ENCODE measurements around the gene TRIM41.

TRIM41 gene

DNA sequence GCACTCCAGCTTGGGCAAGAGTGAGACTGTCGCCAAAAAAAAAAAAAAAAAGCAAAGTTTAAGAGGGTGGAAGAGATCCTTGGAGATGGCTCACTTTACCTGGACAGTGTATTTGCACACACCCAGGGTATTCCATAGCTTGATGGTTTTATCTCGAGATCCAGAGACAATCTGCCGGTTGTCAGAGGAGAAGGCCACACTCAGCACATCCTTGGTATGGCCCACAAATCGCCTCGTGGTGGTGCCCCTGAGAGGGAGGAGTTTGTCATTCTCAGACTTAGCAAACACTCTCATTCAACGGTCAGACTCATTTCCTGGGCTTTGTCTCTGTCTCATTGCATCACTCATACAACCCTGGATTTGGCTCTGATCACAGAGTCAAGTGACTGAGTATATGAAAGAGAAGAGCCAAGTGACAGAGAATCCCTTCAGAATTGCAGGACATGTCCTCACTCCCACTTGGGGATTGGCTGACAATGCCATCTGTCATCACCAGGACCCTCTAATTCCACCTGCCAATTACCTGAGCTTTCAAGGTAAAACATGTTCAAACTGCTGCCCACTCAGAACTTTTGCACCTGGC lies 18.4 kb downstream of the TRIM41 start:
- Histone ChIP-seq H3K27me3 (ENCODE audit: control insufficient read depth, insufficient read depth, low read length, poor library complexity, severe bottlenecking) (no peaks in the 10 kb centered on the region), H3K27ac (ENCODE audit: insufficient read depth, low read depth, low read length, poor library complexity, severe bottlenecking) (no peak overlapping the region), H3K9me3 (ENCODE audit: control insufficient read depth, low read length) (no peaks in the 10 kb centered on the region), H3K36me3 (ENCODE audit: control insufficient read depth, insufficient read depth, low read length) (peaks cover 52% of the 10 kb centered on the region), H3K4me3 (ENCODE audit: insufficient read depth, low read depth, low read length) (peak overlapping the region; percentile 91), H3K4me1 (ENCODE audit: control insufficient read depth, insufficient read depth, low read length) (peaks cover 6% of the 10 kb centered on the region)
- 88 to 92% methylated on average over 6 of the region's 6 CpGs for WGBS, 2 experiments

DNA sequence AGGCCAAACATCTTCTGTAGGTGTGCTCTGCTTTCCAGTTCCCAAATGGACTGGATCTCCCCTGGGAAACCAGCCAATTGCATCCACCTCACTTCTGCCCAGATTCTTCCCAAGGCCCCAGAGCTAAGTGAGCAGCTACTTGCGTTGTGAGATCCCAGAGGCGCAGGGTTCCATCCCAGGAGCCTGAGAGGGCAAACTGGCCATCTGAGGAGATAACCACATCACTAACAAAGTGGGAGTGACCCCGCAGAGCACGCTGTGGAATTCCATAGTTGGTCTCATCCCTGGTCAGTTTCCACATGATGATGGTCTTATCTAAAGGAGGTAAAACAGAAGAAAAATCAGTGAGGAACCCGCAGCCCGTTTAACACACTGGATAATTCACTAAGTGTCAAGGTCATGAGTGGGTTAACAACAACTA lies 19.0 kb downstream of the TRIM41 start:
- H3K27ac ChIP-seq (ENCODE audit: insufficient read depth, low read depth, low read length, poor library complexity, severe bottlenecking): no peak overlapping the region
- H3K4me1 ChIP-seq (ENCODE audit: control insufficient read depth, insufficient read depth, low read length): peaks cover 6% of the 10 kb centered on the region
- peak overlapping the region; percentile 91 for H3K4me3 ChIP-seq (ENCODE audit: insufficient read depth, low read depth, low read length)
- H3K27me3 ChIP-seq (ENCODE audit: control insufficient read depth, insufficient read depth, low read length, poor library complexity, severe bottlenecking): no peaks in the 10 kb centered on the region
- H3K36me3 ChIP-seq (ENCODE audit: control insufficient read depth, insufficient read depth, low read length): peaks cover 46% of the 10 kb centered on the region
- H3K9me3 ChIP-seq (ENCODE audit: control insufficient read depth, low read length): no peaks in the 10 kb centered on the region
- WGBS, 2 experiments: 61 to 70% methylated on average over 6 of the region's 6 CpGs

DNA sequence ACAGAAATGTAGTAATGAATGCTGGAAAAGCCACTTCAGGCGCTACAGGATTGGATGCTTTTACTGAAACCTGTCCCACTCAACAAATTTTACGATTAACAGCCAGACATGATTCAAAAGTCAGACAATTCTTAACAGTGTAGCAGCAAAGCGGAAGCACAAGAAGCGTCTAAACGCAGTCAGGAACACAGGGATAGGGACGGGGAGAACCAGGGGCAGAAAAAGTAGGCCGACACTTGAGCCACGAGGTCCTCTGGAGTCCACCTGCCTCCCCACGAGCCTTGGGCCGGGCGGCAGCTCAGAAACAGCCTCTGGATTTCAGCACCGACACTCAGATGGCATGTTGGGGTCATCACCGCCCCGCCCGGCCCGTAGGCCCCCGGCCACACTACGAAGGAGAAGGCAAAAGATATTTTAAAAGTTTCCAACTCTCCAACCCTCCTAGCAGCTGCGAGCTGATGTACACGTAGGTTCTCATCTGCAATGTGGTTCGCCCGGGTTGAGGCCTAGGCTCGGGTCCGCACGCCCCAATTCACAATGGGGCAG lies 20.0 kb downstream of the TRIM41 start:
- Histone ChIP-seq H3K4me3 (ENCODE audit: insufficient read depth, low read depth, low read length) (peak overlapping the region; percentile 91), H3K27me3 (ENCODE audit: control insufficient read depth, insufficient read depth, low read length, poor library complexity, severe bottlenecking) (no peaks in the 10 kb centered on the region), H3K9me3 (ENCODE audit: control insufficient read depth, low read length) (no peaks in the 10 kb centered on the region), H3K4me1 (ENCODE audit: control insufficient read depth, insufficient read depth, low read length) (peaks cover 6% of the 10 kb centered on the region), H3K27ac (ENCODE audit: insufficient read depth, low read depth, low read length, poor library complexity, severe bottlenecking) (peak overlapping the region; percentile 95), H3K36me3 (ENCODE audit: control insufficient read depth, insufficient read depth, low read length) (peaks cover 37% of the 10 kb centered on the region)
- 0% methylated on average over 25 of the region's 25 CpGs for WGBS, 2 experiments

DNA sequence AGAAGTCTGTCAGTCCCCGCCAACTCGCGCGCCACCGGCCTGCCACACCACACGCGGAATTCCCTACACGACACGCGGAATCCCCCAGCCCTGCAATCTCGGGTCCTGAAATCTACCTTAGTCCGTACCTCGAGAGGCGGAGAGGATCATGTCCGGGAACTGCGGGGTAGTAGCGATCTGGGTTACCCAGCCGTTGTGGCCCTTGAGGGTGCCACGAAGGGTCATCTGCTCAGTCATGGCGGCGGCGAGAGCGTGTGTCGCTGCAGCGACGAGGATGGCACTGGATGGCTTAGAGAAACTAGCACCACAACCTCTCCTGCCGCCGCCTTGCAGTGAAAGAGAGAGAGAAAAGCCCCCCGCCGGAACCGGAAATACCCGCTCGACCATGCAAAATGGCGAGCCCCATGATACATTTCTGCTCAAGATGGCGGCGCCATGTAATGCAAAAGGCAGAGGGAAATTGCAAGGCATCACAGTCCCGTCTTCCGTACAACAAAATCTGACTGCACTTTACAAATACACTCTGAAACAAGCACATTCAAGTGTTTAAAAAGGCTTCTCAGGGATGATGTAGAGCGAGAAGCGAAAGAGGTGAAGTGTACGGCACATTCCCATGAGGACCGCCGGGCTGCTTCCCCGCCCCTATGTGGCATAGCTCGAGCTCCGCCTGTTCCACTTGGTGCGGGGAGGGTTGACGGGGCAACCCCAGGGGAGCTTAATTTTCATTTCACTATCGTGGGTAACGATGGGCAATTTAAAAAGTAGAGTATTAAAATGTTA lies 20.7 kb downstream of the TRIM41 start, which contains the start of gene RACK1:
Gene RACK1 (minus strand): TSS at position 343 of the 780 bp plus-strand sequence. CDS start 106 bp downstream, at position 237.
- H3K36me3 ChIP-seq (ENCODE audit: control insufficient read depth, insufficient read depth, low read length): peaks cover 30% of the 10 kb centered on the region
- no peaks in the 10 kb centered on the region for H3K27me3 ChIP-seq (ENCODE audit: control insufficient read depth, insufficient read depth, low read length, poor library complexity, severe bottlenecking)
- WGBS, 2 experiments: 0% methylated on average over 50 of the region's 50 CpGs

DNA sequence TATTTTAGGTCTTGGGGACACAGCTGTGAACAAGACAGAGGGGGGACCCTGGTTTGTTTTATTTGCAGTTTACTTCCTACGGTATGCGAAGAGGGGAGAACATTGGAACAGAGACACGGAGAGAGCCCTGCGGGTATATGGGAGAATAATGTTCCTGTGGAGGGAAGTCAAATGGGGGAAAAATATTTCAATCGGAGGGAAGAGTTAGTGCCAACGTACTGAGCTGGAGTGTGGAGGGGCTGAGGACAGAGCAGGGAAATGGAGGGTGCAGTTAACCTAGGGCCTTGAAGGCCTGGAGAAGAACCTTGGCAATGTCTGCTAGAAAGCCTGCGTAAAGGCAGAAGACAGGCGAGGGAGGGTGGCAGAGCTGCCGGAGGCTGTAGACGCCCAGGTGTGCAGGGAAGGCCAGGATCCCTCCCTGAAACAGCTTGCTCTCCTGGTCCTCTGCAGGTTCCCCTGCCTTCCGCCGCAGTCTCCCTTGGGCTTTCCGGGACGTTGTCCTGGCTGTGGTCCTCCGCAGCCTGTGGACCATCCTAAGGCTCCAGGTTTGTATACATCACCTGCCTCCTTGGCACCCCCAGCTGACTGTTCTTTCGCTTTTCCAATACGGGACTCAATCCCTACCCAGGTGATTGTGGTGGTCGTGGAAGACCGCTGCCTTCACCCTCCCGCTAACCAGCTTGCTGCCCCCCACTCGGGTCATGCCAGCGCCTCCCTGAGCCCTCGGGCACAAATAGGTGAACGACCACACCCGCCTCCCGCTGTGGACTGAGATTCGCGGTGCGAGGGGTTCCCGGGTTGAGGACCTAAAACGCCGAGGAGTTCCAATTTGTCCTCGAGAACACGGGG lies 22.6 kb downstream of the TRIM41 start:
- Histone ChIP-seq H3K4me1 (ENCODE audit: control insufficient read depth, insufficient read depth, low read length) (peaks cover 12% of the 10 kb centered on the region), H3K9me3 (ENCODE audit: control insufficient read depth, low read length) (no peaks in the 10 kb centered on the region), H3K27me3 (ENCODE audit: control insufficient read depth, insufficient read depth, low read length, poor library complexity, severe bottlenecking) (no peaks in the 10 kb centered on the region), H3K4me3 (ENCODE audit: insufficient read depth, low read depth, low read length) (peak overlapping the region; percentile 84), H3K27ac (ENCODE audit: insufficient read depth, low read depth, low read length, poor library complexity, severe bottlenecking) (no peak overlapping the region), H3K36me3 (ENCODE audit: control insufficient read depth, insufficient read depth, low read length) (peaks cover 17% of the 10 kb centered on the region)
- WGBS, 2 experiments: 32 to 33% methylated on average over 34 of the region's 34 CpGs

More for the DNA sequence above, 20.7 kb downstream of the TRIM41 start, which contains the start of gene RACK1:
- no peaks in the 10 kb centered on the region for H3K9me3 ChIP-seq (ENCODE audit: control insufficient read depth, low read length)
- H3K4me3 ChIP-seq (ENCODE audit: insufficient read depth, low read depth, low read length): peak within 1 kb of the TSS; percentile 91
- peak within 1 kb of the TSS; percentile 95 for H3K27ac ChIP-seq (ENCODE audit: insufficient read depth, low read depth, low read length, poor library complexity, severe bottlenecking)
- peaks cover 7% of the 10 kb centered on the region for H3K4me1 ChIP-seq (ENCODE audit: control insufficient read depth, insufficient read depth, low read length)

DNA sequence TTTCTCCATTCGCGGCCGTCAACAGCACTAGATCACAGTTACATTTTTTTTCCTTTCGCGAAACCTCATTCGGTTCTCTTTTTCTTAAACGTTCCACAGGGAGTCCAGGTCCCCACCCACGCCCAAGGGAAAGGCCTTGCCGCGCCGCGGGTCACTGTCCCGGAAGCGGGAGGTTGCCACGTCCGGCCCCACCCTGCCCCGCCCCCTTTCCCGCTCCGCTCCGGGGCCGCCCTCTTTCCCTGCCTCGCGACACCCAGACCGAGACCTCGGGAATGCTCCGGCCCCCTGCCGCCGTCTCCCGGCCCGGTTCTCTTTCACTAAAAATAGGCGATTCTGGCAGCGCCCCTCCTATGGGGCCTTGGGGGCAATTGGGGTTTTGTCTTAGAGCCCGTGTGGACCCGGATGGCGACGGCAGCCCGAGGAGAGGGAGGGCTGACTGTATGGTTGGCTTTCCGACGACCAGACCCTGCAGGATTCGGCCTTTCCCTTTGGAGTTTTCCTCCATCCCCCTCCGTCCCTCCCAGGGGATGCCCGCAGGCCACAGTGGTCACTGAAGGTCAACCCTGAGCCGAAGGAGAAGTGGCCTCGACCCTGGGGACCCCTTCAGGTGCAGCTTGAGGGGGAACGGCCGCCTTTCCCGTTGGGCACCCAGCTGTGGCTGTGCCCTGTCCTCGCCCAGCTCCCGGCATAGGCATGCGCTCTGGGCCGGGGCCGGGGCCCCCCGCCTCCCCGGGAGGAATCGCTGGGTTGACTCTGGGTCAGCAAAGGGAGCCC lies 23.4 kb downstream of the TRIM41 start:
- no peaks in the 10 kb centered on the region for H3K27me3 ChIP-seq (ENCODE audit: control insufficient read depth, insufficient read depth, low read length, poor library complexity, severe bottlenecking)
- peaks cover 9% of the 10 kb centered on the region for H3K36me3 ChIP-seq (ENCODE audit: control insufficient read depth, insufficient read depth, low read length)
- WGBS, 2 experiments: 0% methylated on average over 55 of the region's 55 CpGs
- peak overlapping the region; percentile 84 for H3K4me3 ChIP-seq (ENCODE audit: insufficient read depth, low read depth, low read length)
- H3K4me1 ChIP-seq (ENCODE audit: control insufficient read depth, insufficient read depth, low read length): peaks cover 12% of the 10 kb centered on the region
- H3K27ac ChIP-seq (ENCODE audit: insufficient read depth, low read depth, low read length, poor library complexity, severe bottlenecking): peak overlapping the region; percentile 74
- H3K9me3 ChIP-seq (ENCODE audit: control insufficient read depth, low read length): no peaks in the 10 kb centered on the region

DNA sequence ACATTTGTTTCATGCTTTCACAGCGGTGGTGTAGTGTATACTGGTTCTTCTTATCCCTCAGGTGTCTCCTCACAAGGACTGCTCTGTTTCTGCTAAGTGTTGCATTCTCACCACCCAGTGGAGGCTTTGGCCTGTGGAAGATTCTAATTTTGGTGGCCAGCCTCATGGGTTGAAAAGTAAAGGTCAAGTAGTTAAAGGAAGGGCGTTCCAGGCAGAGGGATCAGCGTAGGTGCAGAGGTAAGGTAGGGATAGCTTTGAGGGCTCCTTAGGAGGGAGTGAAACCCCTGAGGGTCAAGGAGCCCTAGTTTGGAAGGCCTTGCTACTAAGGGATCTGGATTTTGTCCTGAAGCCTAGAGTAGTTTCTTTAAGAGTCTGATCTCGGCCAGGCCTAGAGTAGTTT lies 25.2 kb downstream of the TRIM41 start:
- Histone ChIP-seq H3K9me3 (ENCODE audit: control insufficient read depth, low read length) (no peaks in the 10 kb centered on the region), H3K27me3 (ENCODE audit: control insufficient read depth, insufficient read depth, low read length, poor library complexity, severe bottlenecking) (no peaks in the 10 kb centered on the region), H3K27ac (ENCODE audit: insufficient read depth, low read depth, low read length, poor library complexity, severe bottlenecking) (no peak overlapping the region), H3K36me3 (ENCODE audit: control insufficient read depth, insufficient read depth, low read length) (peaks cover under 1% of the 10 kb centered on the region), H3K4me1 (ENCODE audit: control insufficient read depth, insufficient read depth, low read length) (peaks cover 7% of the 10 kb centered on the region), H3K4me3 (ENCODE audit: insufficient read depth, low read depth, low read length) (peak overlapping the region; percentile 84)
- WGBS, 2 experiments: 79 to 93% methylated on average over 4 of the region's 4 CpGs

DNA sequence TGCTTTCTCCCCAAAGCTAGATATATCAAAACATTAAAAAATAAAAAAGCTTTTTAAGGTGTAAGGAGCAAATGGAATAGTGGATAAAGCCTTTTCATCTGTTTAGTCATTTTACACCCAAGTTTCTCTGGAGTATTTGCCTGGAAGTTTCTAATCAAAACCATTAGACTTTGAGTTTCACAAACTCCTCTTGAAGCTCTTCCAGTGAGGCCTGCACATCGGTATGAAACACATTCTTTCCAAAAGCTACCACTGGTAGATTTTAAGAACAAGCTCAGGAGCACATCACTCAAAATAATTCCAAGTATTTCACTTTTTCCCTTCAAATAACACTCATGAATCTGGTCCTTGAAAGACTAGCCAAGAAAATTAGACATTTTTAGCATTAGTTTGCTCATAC lies 32.2 kb downstream of the TRIM41 start:
- H3K27ac ChIP-seq (ENCODE audit: insufficient read depth, low read depth, low read length, poor library complexity, severe bottlenecking): no peak overlapping the region
- H3K27me3 ChIP-seq (ENCODE audit: control insufficient read depth, insufficient read depth, low read length, poor library complexity, severe bottlenecking): no peaks in the 10 kb centered on the region
- peaks cover 8% of the 10 kb centered on the region for H3K4me1 ChIP-seq (ENCODE audit: control insufficient read depth, insufficient read depth, low read length)
- 89 to 97% methylated on average over 1 of the region's 1 CpG for WGBS, 2 experiments
- H3K9me3 ChIP-seq (ENCODE audit: control insufficient read depth, low read length): no peaks in the 10 kb centered on the region
- no peak overlapping the region for H3K4me3 ChIP-seq (ENCODE audit: insufficient read depth, low read depth, low read length)
- H3K36me3 ChIP-seq (ENCODE audit: control insufficient read depth, insufficient read depth, low read length): peaks cover 9% of the 10 kb centered on the region

DNA sequence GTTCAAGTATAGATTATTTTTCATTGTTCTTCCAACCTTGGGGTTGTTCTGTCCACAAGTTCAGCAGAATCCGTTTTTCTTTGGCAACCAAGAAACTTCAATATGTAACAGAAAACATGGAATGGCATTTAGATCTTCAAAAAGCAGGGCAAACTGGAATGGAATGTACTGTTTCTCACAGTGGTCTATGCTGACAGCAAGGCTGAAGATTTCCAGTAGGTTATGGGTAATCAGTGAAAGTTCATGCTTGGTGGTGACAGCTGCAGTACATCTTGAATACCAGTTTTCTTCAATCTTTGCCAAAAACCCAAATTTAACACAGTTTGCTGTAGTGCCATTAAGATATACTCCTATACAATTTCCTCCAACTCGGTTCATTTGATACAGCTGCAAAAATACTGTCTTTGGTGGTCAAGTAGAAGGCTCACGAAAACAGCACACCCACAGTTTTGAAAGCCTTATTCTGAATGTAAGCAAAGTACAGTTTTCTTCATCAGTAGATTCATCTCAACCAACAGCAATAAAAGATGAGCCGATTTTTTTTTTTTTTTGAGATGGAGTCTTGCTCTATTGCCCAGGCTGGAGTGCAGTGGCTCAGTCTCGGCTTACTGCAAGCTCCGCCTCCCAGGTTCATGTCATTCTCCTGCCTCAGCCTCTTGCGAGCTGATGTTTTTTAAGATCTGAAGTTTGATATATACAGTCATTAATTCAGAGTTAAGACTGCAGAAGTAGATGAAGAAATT lies 32.9 kb downstream of the TRIM41 start:
- WGBS, 2 experiments: 95% methylated on average over 7 of the region's 7 CpGs
- H3K36me3 ChIP-seq (ENCODE audit: control insufficient read depth, insufficient read depth, low read length): peaks cover 9% of the 10 kb centered on the region
- H3K4me3 ChIP-seq (ENCODE audit: insufficient read depth, low read depth, low read length): no peak overlapping the region
- H3K9me3 ChIP-seq (ENCODE audit: control insufficient read depth, low read length): no peaks in the 10 kb centered on the region
- no peak overlapping the region for H3K27ac ChIP-seq (ENCODE audit: insufficient read depth, low read depth, low read length, poor library complexity, severe bottlenecking)
- H3K27me3 ChIP-seq (ENCODE audit: control insufficient read depth, insufficient read depth, low read length, poor library complexity, severe bottlenecking): no peaks in the 10 kb centered on the region
- H3K4me1 ChIP-seq (ENCODE audit: control insufficient read depth, insufficient read depth, low read length): peaks cover 8% of the 10 kb centered on the region

Measured in ectodermal cell (in vitro differentiated cells).